Fibroblast of lung (primary cell): ENCODE measurements around the gene LRRC9. TPM values are rescaled to one million over a fixed set of nuclear protein-coding genes. Genes with fewer than 3 reads are reported as not detected.

Experiments
- DNase-seq, 2 donors: peaks; one replicate each; pipeline versions ENCODE4 v3.0.0 to v3.0.0-alpha.2; 2010; ENCODE audit warnings: low read depth in 2 of 2
- H2AFZ ChIP-seq: 2 replicates; pipeline ENCODE4 v1.5.1; 2012; ENCODE audit warnings: low read length, control low read depth, inconsistent platforms
- H3K27ac ChIP-seq: 2 replicates; pipeline ENCODE4 v1.5.1; 2011; ENCODE audit warnings: low read length, control low read depth; ENCODE audit not compliant: insufficient read depth
- H3K27me3 ChIP-seq: 2 replicates; pipeline ENCODE4 v1.5.1; 2011; ENCODE audit warnings: mild to moderate bottlenecking, low read length; ENCODE audit not compliant: control insufficient read depth, insufficient read depth
- H3K36me3 ChIP-seq: 2 replicates; pipeline ENCODE4 v1.5.1; 2011; ENCODE audit warnings: low read length; ENCODE audit not compliant: control insufficient read depth, insufficient read depth
- H3K4me1 ChIP-seq: 2 replicates; pipeline ENCODE4 v1.5.1; 2011; ENCODE audit warnings: low read length; ENCODE audit not compliant: control insufficient read depth, insufficient read depth; ENCODE audit errors: extremely low read depth
- H3K4me2 ChIP-seq: 2 replicates; pipeline ENCODE4 v1.5.1; 2011; ENCODE audit warnings: low read length, control low read depth; ENCODE audit not compliant: insufficient read depth; ENCODE audit errors: extremely low read depth
- H3K4me3 ChIP-seq, 4 experiments: fragments of 200-600 bp in 1 of 4; sonication (generic) in 1 of 4; replicated peaks in 1 of 4; 2 replicates each; pipeline ENCODE4 v1.5.1; 2011 to 2016; ENCODE audit warnings: low read length in 4 of 4, low read depth in 3 of 4, mild to moderate bottlenecking in 3 of 4, control low read depth in 2 of 4, inconsistent platforms in 1 of 4, mixed read lengths in 1 of 4; ENCODE audit not compliant: insufficient read depth in 1 of 4; ENCODE audit errors: control extremely low read depth in 1 of 4
- H3K79me2 ChIP-seq: 2 replicates; pipeline ENCODE4 v1.5.1; 2012; ENCODE audit warnings: mild to moderate bottlenecking, low read length, inconsistent platforms; ENCODE audit not compliant: control insufficient read depth, insufficient read depth
- H3K9ac ChIP-seq: 2 replicates; pipeline ENCODE4 v1.5.1; 2011; ENCODE audit warnings: mild to moderate bottlenecking, low read length, control low read depth; ENCODE audit not compliant: insufficient read depth
- H3K9me3 ChIP-seq: 2 replicates; pipeline ENCODE4 v1.5.1; 2012; ENCODE audit warnings: low read depth, low read length; ENCODE audit not compliant: control insufficient read depth, insufficient read depth
- H4K20me1 ChIP-seq: 2 replicates; pipeline ENCODE4 v1.5.1; 2011; ENCODE audit warnings: low read length; ENCODE audit not compliant: control insufficient read depth, insufficient read depth; ENCODE audit errors: extremely low read depth
- EZH2 ChIP-seq: IDR thresholded peaks from 2 replicates; pipeline ENCODE4 v1.5.1; 2012; ENCODE audit warnings: low read length, control low read depth, mild to moderate bottlenecking; ENCODE audit errors: missing control alignments
- polyA plus RNA-seq, 2 donors: library from polyadenylated mRNA; depleted of rRNA in 1 of 2; stranded (reverse) in 1 of 2; unstranded in 1 of 2; fragments of >200 nt; gene quantifications; 2 replicates each; pipeline ENCODE4 v1.2.1, GENCODE V29; 2011 to 2012; ENCODE audit warnings: missing spikeins in 1 of 2
- total RNA-seq: library from RNA; depleted of rRNA; stranded (reverse); fragments of >200 nt; gene quantifications from 2 replicates; pipeline ENCODE4 v1.2.1, GENCODE V29; 2014
- TF ChIP-seq, protein P1 (sequence below), 2 donors: IDR thresholded peaks in 1 of 2; conservative IDR thresholded peaks in 1 of 2; 1 replicate in 1 of 2; 2 replicates in 1 of 2; pipeline ENCODE4 v1.5.1; 2011 to 2012; ENCODE audit warnings: low read length in 2 of 2, control low read depth in 1 of 2, inconsistent platforms in 1 of 2, low read depth in 1 of 2, mild to moderate bottlenecking in 1 of 2

Gene LRRC9
- total and polyA plus RNA-seq, 2 donors (not counting 1 experiment from before 2014, with no cell fraction given): not detected

DNA sequence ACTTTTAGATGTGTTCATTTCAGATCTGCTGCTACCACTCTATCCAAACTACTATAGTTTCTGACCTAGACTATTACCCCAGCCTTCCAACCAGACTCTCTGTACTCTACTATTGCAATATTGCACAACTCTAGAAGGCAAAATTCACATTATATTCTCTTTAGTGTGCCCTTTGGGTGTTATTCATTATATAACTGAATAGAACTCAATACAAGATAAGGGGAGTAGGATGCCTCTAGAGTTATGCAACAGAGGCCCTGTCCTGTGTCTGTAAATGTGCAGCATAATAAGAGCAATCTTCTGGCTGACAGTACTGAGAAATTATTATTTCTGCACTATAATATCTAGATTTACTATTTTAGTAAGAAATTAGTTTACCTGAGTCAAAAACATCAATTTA lies 63.1 kb downstream of the LRRC9 start:
- no peaks in the 10 kb centered on the region for H3K9me3 ChIP-seq

DNA sequence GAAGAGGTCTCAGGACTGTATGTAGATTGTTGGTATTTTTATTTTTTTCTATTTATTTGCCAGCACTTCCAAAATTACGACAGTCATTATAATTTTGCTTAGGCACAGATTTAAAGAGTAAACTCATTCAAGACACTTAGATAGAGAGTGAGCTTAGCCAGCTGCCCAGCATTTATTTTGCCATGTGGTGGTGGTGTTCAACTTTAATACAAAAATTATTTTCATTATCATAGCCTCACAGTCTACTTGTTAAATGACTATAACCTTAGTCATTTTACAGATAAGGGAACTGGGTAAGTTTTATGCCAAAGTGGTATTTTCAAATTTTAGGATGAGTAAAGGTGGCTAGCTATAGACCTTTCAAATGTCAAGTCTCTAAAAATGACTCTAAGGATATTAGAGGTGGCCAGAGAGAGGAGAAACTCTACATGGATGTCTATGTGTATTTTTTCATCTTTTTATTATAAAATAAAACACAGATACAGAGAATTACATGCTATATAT lies 66.7 kb downstream of the LRRC9 start:
- DNase-seq: no peak
- Histone ChIP-seq H4K20me1 (no peaks in the 10 kb centered on the region), H3K4me1 (no peaks in the 10 kb centered on the region), H2AFZ (no peak overlapping the region), H3K4me2 (no peak overlapping the region), H3K27me3 (no peaks in the 10 kb centered on the region), H3K9ac (no peak overlapping the region), H3K36me3 (no peaks in the 10 kb centered on the region), H3K9me3 (no peaks in the 10 kb centered on the region), H3K4me3 (no peak overlapping the region), H3K27ac (no peak overlapping the region), H3K79me2 (no peaks in the 10 kb centered on the region)
- TF ChIP-seq, protein P1, sequence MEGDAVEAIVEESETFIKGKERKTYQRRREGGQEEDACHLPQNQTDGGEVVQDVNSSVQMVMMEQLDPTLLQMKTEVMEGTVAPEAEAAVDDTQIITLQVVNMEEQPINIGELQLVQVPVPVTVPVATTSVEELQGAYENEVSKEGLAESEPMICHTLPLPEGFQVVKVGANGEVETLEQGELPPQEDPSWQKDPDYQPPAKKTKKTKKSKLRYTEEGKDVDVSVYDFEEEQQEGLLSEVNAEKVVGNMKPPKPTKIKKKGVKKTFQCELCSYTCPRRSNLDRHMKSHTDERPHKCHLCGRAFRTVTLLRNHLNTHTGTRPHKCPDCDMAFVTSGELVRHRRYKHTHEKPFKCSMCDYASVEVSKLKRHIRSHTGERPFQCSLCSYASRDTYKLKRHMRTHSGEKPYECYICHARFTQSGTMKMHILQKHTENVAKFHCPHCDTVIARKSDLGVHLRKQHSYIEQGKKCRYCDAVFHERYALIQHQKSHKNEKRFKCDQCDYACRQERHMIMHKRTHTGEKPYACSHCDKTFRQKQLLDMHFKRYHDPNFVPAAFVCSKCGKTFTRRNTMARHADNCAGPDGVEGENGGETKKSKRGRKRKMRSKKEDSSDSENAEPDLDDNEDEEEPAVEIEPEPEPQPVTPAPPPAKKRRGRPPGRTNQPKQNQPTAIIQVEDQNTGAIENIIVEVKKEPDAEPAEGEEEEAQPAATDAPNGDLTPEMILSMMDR (conservative IDR thresholded peaks at IDR 0.05 in 1 of 2, IDR thresholded peaks at IDR 0.05 in 1 of 2; ENCODE audit: low read depth in 1 of 2, low read length in 2 of 2): no peak
- no peak for TF ChIP-seq EZH2

More for the DNA sequence above, 63.1 kb downstream of the LRRC9 start:
- H3K4me2 ChIP-seq: no peak overlapping the region
- no peaks in the 10 kb centered on the region for H4K20me1 ChIP-seq
- TF ChIP-seq EZH2: no peak
- TF ChIP-seq, protein P1 (conservative IDR thresholded peaks at IDR 0.05 in 1 of 2, IDR thresholded peaks at IDR 0.05 in 1 of 2; ENCODE audit: low read depth in 1 of 2, low read length in 2 of 2): no peak
- H3K9ac ChIP-seq: no peak overlapping the region
- H3K27me3 ChIP-seq: no peaks in the 10 kb centered on the region
- no peaks in the 10 kb centered on the region for H3K4me1 ChIP-seq
- no peak overlapping the region for H3K27ac ChIP-seq
- H3K4me3 ChIP-seq: no peak overlapping the region
- H3K79me2 ChIP-seq: no peaks in the 10 kb centered on the region
- no peaks in the 10 kb centered on the region for H3K36me3 ChIP-seq
- no peak for DNase-seq
- H2AFZ ChIP-seq: no peak overlapping the region

DNA sequence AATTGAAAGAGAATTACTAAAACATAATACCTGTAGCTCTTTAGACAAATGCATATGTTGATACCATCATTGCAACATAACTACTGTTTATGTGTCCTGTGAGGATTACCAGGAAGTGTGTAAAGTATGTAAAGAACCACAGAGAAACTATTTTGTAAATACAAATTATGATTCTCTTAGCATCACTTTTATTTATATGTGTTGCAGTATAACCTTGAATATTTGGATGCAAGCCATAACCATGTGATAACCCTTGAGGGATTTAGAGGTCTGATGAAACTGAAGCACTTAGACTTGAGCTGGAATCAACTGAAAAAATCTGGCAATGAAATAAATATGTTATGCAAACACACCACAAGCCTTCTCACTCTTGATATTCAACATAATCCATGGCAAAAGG lies 77.5 kb downstream of the LRRC9 start:
- H3K4me1 ChIP-seq: no peaks in the 10 kb centered on the region
- H3K4me3 ChIP-seq: no peak overlapping the region
- H3K36me3 ChIP-seq: no peaks in the 10 kb centered on the region
- H4K20me1 ChIP-seq: no peaks in the 10 kb centered on the region
- H3K27me3 ChIP-seq: no peaks in the 10 kb centered on the region
- no peaks in the 10 kb centered on the region for H3K79me2 ChIP-seq
- no peak overlapping the region for H3K4me2 ChIP-seq
- no peak for TF ChIP-seq EZH2
- TF ChIP-seq, protein P1 (conservative IDR thresholded peaks at IDR 0.05 in 1 of 2, IDR thresholded peaks at IDR 0.05 in 1 of 2; ENCODE audit: low read depth in 1 of 2, low read length in 2 of 2): no peak
- no peak overlapping the region for H3K27ac ChIP-seq
- H3K9ac ChIP-seq: no peak overlapping the region
- peak; percentile 1 to 17 for DNase-seq
- no peaks in the 10 kb centered on the region for H3K9me3 ChIP-seq
- no peak overlapping the region for H2AFZ ChIP-seq
